ENCODE results near the gene GOSR1. TPM values are rescaled to one million over a fixed set of nuclear protein-coding genes. Genes with fewer than 3 reads are reported as not detected.
"Not testable (repeated sequence)": the region's sequence is repeated elsewhere in the genome, so short reads cannot be mapped to it uniquely, and the experiment has no call there.

Gene GOSR1
- total RNA-seq, 1 experiment from 2014 or later, result 14.8 TPM

GRCh38 chr17:30561766-30562165 lies 84.6 kb downstream of the GOSR1 start:
- DNase-seq (ENCODE audit: low spot score), result not testable (repeated sequence)

DNA sequence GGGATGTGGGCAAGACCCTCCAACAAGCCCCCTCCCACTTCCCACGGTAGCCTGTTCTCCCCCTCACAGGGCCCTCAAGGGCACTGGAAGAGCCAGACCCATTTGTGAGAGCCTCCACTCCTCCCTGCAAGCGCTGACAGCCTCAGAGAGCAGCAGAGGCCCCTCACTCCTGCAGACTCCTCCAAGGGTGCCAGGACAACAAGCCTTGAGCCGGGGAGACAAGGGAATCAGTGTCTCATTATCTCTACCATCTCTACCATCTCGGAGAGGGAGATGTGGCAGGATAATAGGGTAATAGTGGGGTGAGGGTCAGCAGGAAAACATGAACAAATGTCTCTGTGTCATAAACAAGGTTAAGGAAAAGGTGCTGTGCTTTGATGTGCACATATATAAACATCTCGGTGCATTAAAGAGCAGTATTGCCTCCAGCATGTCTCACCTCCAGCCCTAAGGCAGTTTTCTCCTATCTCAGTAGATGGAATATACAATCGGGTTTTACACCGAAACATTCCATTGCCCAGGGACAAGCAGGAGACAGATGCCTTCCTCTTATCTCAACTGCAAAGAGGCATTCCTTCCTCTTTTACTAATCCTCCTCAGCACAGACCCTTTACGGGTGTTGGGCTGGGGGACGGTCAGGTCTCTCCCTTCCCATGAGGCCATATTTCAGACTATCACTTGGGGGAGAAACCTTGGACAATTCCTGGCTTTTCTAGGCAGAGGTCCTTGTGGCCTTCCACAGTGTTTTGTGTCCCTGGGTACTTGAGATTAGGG lies 86.1 kb downstream of the GOSR1 start:
- DNase-seq (ENCODE audit: low spot score), result not testable (repeated sequence)

DNA sequence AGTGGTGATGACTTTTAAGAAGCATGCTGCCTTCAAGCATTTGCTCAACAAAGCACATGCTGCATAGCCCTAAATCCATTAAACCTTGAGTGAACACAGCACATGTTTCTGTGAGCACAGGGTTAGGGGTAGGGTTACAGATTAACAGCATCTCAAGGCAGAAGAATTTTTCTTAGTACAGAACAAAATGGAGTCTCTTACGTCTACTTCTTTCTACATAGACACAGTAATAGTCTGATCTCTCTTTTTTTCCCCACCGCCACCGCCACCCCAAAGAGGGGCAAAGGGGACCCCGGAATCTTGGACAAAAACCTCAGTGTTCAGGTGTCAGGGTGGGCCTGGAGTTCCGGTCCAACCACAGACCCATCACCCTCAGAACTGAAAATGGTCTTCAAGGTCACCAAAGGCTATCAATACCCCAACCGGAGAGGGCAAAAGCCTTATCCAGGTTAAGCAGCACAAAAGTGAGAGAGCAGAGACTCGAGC lies 86.7 kb downstream of the GOSR1 start:
- not testable (repeated sequence) for DNase-seq (ENCODE audit: low spot score)

DNA sequence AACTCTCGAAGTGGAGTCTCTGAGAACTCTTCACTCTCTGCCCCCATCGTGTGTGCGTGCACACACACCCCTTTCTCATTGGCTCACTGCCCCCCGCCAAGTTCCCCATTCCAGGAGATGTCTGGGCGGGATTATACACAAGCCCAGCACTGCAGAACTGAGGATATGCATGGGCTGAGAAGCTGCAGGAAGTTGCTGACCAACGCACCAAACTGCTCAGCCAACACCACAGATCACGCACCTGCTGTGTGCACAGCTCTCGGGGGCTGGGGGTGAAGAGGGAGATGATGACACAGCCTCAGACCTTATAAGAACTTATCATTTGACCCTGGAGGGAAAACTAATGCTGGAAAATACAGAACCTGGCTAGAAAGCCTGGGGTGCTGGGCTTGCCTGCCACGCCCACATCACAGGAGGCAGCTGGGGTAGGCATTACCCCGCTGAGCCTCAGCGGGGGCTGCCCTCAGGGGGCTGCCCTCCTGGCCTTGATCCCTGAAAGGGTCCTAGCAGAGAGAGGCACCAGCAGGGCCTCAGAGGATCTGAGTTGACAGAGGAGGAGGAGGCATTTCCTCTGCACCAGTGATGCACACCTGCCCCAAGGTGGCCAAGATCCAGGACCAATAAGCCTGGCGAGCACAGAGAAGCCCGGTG lies 87.3 kb downstream of the GOSR1 start:
- not testable (repeated sequence) for DNase-seq (ENCODE audit: low spot score)

GRCh38 chr17:30565073-30565935 lies 88.1 kb downstream of the GOSR1 start:
- DNase-seq (ENCODE audit: low spot score), result no peak

DNA sequence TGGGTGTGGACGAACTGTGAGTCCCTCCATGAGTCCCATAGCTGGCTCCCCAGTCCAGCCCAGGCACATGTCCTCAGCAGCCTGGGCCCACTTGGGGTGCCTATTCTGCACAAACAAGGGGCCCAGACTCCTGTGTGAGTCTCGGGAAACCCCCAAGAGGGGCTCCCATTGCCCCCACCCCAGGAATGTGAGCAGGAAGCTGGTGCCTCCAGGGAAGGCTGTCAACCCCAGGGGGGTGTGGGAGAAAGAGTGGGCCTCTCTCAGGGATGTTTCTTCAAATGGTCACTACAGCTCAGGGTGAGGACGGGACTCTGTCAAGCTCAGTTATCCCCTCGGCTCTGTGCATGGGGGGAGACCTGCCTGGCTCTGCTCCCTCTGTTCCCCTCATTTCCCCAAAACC lies 88.9 kb downstream of the GOSR1 start:
- DNase-seq (ENCODE audit: low spot score), result not testable (repeated sequence)

- DNase-seq (ENCODE audit: low spot score), result not testable (repeated sequence)
Measured at GRCh38 chr17:30566516-30567225, 89.5 kb downstream of the GOSR1 start.

GRCh38 chr17:30567231-30568116 lies 90.3 kb downstream of the GOSR1 start:
- no peak for DNase-seq (ENCODE audit: low spot score)

- DNase-seq (ENCODE audit: low spot score), result no peak
Measured at GRCh38 chr17:30568117-30568430, 90.9 kb downstream of the GOSR1 start.

GRCh38 chr17:30569531-30570175 lies 92.4 kb downstream of the GOSR1 start:
- DNase-seq (ENCODE audit: low spot score), result not testable (repeated sequence)

DNA sequence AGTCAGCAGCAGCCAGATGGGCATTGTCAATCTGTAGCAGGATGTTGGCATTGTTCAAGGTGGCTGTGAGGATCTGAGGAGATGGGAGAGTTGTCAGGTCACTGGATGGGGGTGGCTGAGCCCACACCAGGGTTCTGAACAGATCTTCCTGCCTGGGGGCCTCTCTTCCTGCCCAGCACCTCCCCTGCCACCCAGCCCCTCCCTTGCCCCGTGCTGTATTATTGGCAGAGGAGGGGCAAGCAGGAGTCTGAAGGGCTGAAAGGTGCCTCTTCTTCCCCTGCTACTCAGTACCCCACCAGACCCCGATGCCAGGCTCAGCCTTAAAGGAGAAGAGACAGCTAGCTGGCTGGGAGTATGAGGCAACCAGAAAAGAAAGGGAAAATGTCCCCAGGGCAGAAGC lies 93.0 kb downstream of the GOSR1 start:
- DNase-seq (ENCODE audit: low spot score), result no peak

DNA sequence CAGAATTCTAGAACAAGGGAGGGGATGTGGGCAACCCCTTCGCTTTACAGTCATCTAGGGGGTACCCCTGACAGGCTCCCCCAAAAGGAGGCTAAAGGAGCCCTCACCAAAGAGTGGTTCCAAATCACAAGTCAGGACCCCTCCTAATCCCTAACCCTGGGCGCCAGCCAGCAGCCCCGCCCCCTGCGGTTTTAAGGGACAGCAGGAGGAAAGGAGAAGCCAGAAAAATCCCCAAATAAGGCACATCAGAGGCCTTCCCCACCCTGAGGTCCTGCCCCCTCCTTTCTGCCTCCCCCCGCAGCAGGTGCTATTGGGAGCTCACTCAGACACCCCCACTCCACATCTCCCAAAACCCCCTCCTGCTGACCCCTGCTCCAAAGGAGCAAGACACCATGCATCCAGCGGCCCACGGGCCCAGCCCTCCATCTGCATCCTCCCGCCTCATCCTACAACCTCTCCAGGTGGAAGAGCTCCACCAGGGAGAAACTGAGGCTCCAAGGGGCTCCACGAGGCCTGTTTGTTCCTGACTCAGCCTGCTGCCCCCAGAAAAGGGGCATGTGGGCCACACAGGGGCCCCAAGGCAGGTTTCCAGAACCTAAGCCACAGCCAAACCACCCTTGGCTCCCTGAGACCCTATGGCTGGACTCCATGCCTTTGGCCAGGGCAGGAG lies 93.5 kb downstream of the GOSR1 start:
- DNase-seq (ENCODE audit: low spot score), result no peak

- DNase-seq (ENCODE audit: low spot score), result not testable (repeated sequence)
Measured at GRCh38 chr17:30571404-30571803, 94.2 kb downstream of the GOSR1 start.

DNA sequence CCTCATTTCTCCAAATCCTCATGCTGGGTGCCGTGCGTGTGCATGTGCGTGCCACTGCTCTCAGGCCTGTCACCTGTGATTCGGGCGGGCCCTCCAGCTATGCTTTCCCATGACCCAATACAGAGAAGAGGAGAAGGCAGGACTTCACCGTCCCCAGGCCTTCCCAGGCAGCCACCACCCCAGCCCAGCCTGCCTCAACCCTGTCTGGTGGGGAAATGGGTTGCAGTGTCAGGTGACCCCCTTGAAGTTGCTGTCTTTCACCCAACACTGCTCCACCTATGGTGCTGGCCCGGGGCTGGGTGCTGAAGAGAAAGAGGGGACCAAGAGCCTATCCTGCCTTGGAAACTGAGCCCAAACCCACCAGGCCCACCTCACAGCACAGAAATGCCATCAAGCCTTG lies 94.7 kb downstream of the GOSR1 start:
- no peak for DNase-seq (ENCODE audit: low spot score)

GRCh38 chr17:30572651-30573554 lies 95.7 kb downstream of the GOSR1 start:
- not testable (repeated sequence) for DNase-seq (ENCODE audit: low spot score)

- DNase-seq (ENCODE audit: low spot score), result no peak
Measured at GRCh38 chr17:30573603-30574175, 96.5 kb downstream of the GOSR1 start.

DNA sequence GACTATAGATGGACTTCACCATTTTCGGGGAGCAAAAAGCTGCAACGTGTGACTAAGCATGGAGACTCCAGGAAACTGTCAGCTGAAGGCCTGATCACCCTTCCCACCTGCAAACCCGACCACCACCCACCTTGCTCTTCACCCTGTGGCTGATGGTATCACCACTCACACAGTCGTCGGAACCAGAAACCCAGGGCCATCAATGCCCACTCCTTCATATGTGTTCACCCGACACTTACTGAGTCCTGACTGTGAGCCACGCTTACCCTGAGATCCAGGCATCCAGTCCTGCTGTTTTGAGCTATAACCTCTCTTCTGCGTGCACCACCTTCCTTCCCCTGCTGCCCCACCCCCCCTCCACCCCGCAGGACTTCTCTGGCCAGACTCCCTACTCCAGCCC lies 97.1 kb downstream of the GOSR1 start:
- not testable (repeated sequence) for DNase-seq (ENCODE audit: low spot score)

DNA sequence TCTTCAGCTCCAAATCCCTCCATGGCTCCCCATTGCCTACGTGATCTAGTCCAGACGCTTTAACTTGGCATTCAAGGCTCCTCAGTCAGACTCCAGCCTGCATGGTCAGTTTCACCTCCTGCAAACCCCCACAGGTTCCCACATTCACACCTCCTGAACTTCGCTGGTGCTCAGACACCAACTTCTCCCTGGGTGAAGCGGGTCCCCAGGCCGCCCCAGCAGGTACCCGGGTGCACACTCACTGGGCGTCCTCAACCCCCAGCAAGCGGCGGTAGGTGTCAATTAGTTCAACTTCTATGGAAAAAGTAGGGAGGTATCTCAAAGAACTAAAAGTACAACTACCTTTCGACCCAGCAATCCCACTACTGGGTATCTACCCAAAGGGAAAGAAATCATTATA lies 97.6 kb downstream of the GOSR1 start:
- DNase-seq (ENCODE audit: low spot score), result not testable (repeated sequence)
